HepG2 (cell line): ENCODE measurements around the gene OR52H1. TPM values are rescaled to one million over a fixed set of nuclear protein-coding genes. Genes with fewer than 3 reads are reported as not detected.

Experiments
- ATAC-seq: fragments of 200-7000 bp; cut with Tn5 transposase; 3 replicates; pipeline ENCODE4 v1.9.1; 2020; ENCODE audit warnings: mild to moderate bottlenecking, moderate library complexity
- BruUV-seq: library from RNA; stranded (reverse); fragments of 400-500 nt; replicated peaks from 2 replicates; lab custom pipeline; 2021; lab: Mats Ljungman, UMichigan
- CTCF ChIA-PET: fragments of 300-600 bp; formaldehyde crosslinking; extraction: SDS; loops from one replicate; lab custom pipeline; 2021; ENCODE audit warnings: low total read pairs, inconsistent platforms, low intra/inter-chr PET ratio; lab: Yijun Ruan, JAX
- POLR2A ChIA-PET: fragments of 350-600 bp; sonication (Branson Sonifier 250); formaldehyde crosslinking; loops from one replicate; lab custom pipeline; 2020; ENCODE audit warnings: antibody characterized with exemption, inconsistent platforms; lab: Yijun Ruan, JAX
- DNase-seq: peaks from one replicate; pipeline ENCODE4 v3.0.0-alpha.2; 2015; ENCODE audit warnings: low spot score
- FAIRE-seq: peaks from 3 replicates; lab custom pipeline; 2011; peaks lifted over from hg19 to GRCh38; lab: Jason Lieb, UNC
- H2AFZ ChIP-seq: one replicate; pipeline ENCODE4 v1.6.1; 2011; ENCODE audit warnings: low read length, inconsistent platforms
- H3K27ac ChIP-seq: fragments of 300-600 bp; 3 replicates; pipeline ENCODE4 v1.8.0; 2011; ENCODE audit warnings: mixed run types, mild to moderate bottlenecking, mixed read lengths, low read length, inconsistent platforms; ENCODE audit not compliant: insufficient read depth; ENCODE audit errors: extremely low read length
- H3K27me3 ChIP-seq, 2 experiments: fragments of 200-600 bp in 1 of 2; 2 replicates in 1 of 2; 3 replicates in 1 of 2; pipeline versions ENCODE4 v1.6.0 to v1.8.0; 2011; ENCODE audit warnings: low read length in 2 of 2, mild to moderate bottlenecking in 2 of 2, moderate library complexity in 2 of 2, inconsistent platforms in 1 of 2; ENCODE audit not compliant: insufficient read depth in 2 of 2, control insufficient read depth in 1 of 2
- H3K36me3 ChIP-seq, 2 experiments: fragments of 200-600 bp in 1 of 2; replicated peaks in 1 of 2; 2 replicates in 1 of 2; 3 replicates in 1 of 2; pipeline versions ENCODE4 v1.5.1 to v1.8.0; 2011; ENCODE audit warnings: low read length in 2 of 2, inconsistent platforms in 1 of 2; ENCODE audit not compliant: insufficient read depth in 2 of 2, control insufficient read depth in 1 of 2
- H3K4me1 ChIP-seq: 2 replicates; pipeline ENCODE4 v1.5.1; 2012; ENCODE audit warnings: low read length, inconsistent platforms; ENCODE audit not compliant: insufficient read depth
- H3K4me2 ChIP-seq: 2 replicates; pipeline ENCODE4 v1.6.0; 2011; ENCODE audit warnings: low read depth, low read length, inconsistent platforms
- H3K4me3 ChIP-seq, 3 experiments: fragments of 200-600 bp in 1 of 3; sonication (generic), shearing (Covaris generic) in 1 of 3; replicated peaks in 1 of 3; 2 replicates each; pipeline ENCODE4 v1.5.1; 2011 to 2016; ENCODE audit warnings: low read length in 3 of 3, inconsistent platforms in 2 of 3, low read depth in 2 of 3, mild to moderate bottlenecking in 2 of 3, control low read depth in 1 of 3, mixed read lengths in 1 of 3; ENCODE audit not compliant: insufficient read depth in 1 of 3
- H3K79me2 ChIP-seq: one replicate; pipeline ENCODE4 v1.6.1; 2011; ENCODE audit warnings: low read length, inconsistent platforms; ENCODE audit not compliant: insufficient read depth
- H3K9ac ChIP-seq: 2 replicates; pipeline ENCODE4 v1.6.0; 2011; ENCODE audit warnings: mild to moderate bottlenecking, low read depth, low read length, inconsistent platforms; ENCODE audit not compliant: insufficient read depth
- H3K9me3 ChIP-seq: 2 replicates; pipeline ENCODE4 v1.5.1; 2012; ENCODE audit warnings: mild to moderate bottlenecking, low read length
- H4K20me1 ChIP-seq: 2 replicates; pipeline ENCODE4 v1.6.0; 2011; ENCODE audit warnings: inconsistent platforms, mild to moderate bottlenecking, low read length, moderate library complexity; ENCODE audit not compliant: insufficient read depth
- CBX2 ChIP-seq, 2 experiments: fragments of 200-600 bp in 1 of 2; sonication (generic); formaldehyde crosslinking in 1 of 2; IDR thresholded peaks; 2 replicates each; pipeline versions ENCODE4 v1.7.0 to v1.8.1; 2018 to 2022; ENCODE audit warnings: low read depth in 2 of 2, low read length in 1 of 2, mild to moderate bottlenecking in 1 of 2, missing genetic modification reagents in 1 of 2
- CENPT ChIP-seq: sonication (generic); formaldehyde crosslinking; IDR thresholded peaks from 2 replicates; pipeline ENCODE4 v1.8.0; 2022; ENCODE audit warnings: low read depth, mild to moderate bottlenecking, moderate library complexity, missing genetic modification reagents
- ERF ChIP-seq: IDR thresholded peaks from 2 replicates; pipeline ENCODE4 v1.6.1; 2018; ENCODE audit warnings: missing biosample characterization, missing genetic modification reagents
- KDM6A ChIP-seq: IDR thresholded peaks from 2 replicates; pipeline ENCODE4 v1.6.1; 2016; ENCODE audit warnings: low read depth
- RARG ChIP-seq: sonication (generic); formaldehyde crosslinking; IDR thresholded peaks from 2 replicates; pipeline ENCODE4 v1.4.0; 2020; ENCODE audit warnings: low read depth, mild to moderate bottlenecking, missing genetic modification reagents
- RBFOX2 ChIP-seq: fragments of 200-400 bp; formaldehyde crosslinking; IDR thresholded peaks from 2 replicates; pipeline ENCODE4 v1.6.1; 2017; ENCODE audit warnings: low read depth, mild to moderate bottlenecking, low read length
- RORA ChIP-seq: sonication (generic); formaldehyde crosslinking; IDR thresholded peaks from 2 replicates; pipeline ENCODE4 v1.5.0; 2020; ENCODE audit warnings: mild to moderate bottlenecking, missing genetic modification reagents, moderate library complexity
- SAFB2 ChIP-seq: sonication (generic); formaldehyde crosslinking; IDR thresholded peaks from 2 replicates; pipeline ENCODE4 v1.5.1; 2020; ENCODE audit warnings: missing genetic modification reagents, low read depth, mild to moderate bottlenecking, borderline replicate concordance
- SALL1 ChIP-seq: sonication (generic); formaldehyde crosslinking; IDR thresholded peaks from 2 replicates; pipeline ENCODE4 v1.8.0; 2022; ENCODE audit warnings: mild to moderate bottlenecking, missing genetic modification reagents
- SMAD3 ChIP-seq: sonication (generic); formaldehyde crosslinking; IDR thresholded peaks from 2 replicates; pipeline ENCODE4 v1.4.0; 2020; ENCODE audit warnings: missing genetic modification reagents
- TARDBP ChIP-seq: sonication (generic); formaldehyde crosslinking; IDR thresholded peaks from 2 replicates; pipeline ENCODE4 v1.8.0; 2022; ENCODE audit warnings: mild to moderate bottlenecking, missing genetic modification reagents
- THAP11 ChIP-seq: IDR thresholded peaks from 2 replicates; pipeline ENCODE4 v1.6.1; 2016; ENCODE audit warnings: missing biosample characterization, missing genetic modification reagents
- ZKSCAN5 ChIP-seq: sonication (generic); formaldehyde crosslinking; IDR thresholded peaks from 2 replicates; pipeline ENCODE4 v1.5.1; 2020; ENCODE audit warnings: mild to moderate bottlenecking, missing genetic modification reagents
- ZNF775 ChIP-seq: sonication (generic); formaldehyde crosslinking; IDR thresholded peaks from 2 replicates; pipeline ENCODE4 v1.4.0; 2020; ENCODE audit warnings: missing genetic modification reagents, mild to moderate bottlenecking, moderate library complexity, borderline replicate concordance
- ZNF883 ChIP-seq: sonication (generic); formaldehyde crosslinking; IDR thresholded peaks from 2 replicates; pipeline ENCODE4 v1.5.1; 2020; ENCODE audit warnings: mild to moderate bottlenecking, missing genetic modification reagents; ENCODE audit errors: not compliant biosample characterization
- in situ Hi-C: cut with HindIII; loops from 2 replicates; pipeline ENCODE4 v1.10.0; 2017; ENCODE audit warnings: low pct_unique_long_range_greater_than_20kb; ENCODE audit not compliant: extremely low pct_ligation_motif_present
- intact Hi-C: fragments of 100-400 bp; cut with micrococcal nuclease; formaldehyde crosslinking; loops from one replicate; pipeline ENCODE4 v1.10.0; 2022; ENCODE audit not compliant: unreplicated experiment
- polyA plus RNA-seq, 8 experiments: library from polyadenylated mRNA; depleted of rRNA in 3 of 8; stranded (reverse) in 7 of 8; unstranded in 1 of 8; fragments of >200 nt; fragmentation: Illumina TruSeq in 4 of 8; extraction: Trizol in 4 of 8; gene quantifications; 2 replicates each; pipeline versions ENCODE4 v1.2.1 to v1.2.3, GENCODE V29; 2011 to 2016; ENCODE audit warnings: low read depth in 4 of 8, missing spikeins in 1 of 8, mixed read lengths in 1 of 8; ENCODE audit not compliant: insufficient read depth in 1 of 8
- total RNA-seq, 5 experiments: library from RNA; depleted of rRNA; stranded (reverse); fragments of >200 nt; fragmentation: Illumina TruSeq; extraction: Trizol; gene quantifications; 2 replicates each; pipeline ENCODE4 v1.2.3, GENCODE V29; 2016; ENCODE audit warnings: low read depth in 1 of 5
- TF ChIP-seq, protein P1 (sequence below): sonication (generic); formaldehyde crosslinking; IDR thresholded peaks from 2 replicates; pipeline ENCODE4 v1.4.0; 2020; ENCODE audit warnings: low read depth, mild to moderate bottlenecking, missing genetic modification reagents

The OR52H1 gene
- total and polyA plus RNA-seq, 2 of the 13 experiments (the other 11 are each of a cell fraction or from before 2014, with no cell fraction given): not detected

DNA sequence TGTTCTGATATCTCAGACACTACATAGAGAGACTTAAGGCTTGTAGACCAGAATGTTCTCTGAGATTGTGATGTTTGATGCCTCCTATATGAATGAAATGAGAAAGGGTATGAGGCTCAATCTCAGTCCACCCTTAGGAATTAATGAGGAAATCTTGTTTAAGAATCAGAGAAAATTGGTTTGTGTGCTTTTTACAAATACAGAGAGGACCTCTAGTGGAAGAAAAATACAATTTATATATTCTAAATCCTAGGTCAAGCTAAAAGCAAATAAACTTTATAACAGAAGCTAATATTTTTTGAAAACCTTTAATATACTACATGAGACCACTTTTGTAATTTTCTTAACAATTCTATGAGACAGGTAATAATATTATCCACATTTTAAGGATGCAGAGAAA is 5.0 kb upstream of the OR52H1 start:
- Histone ChIP-seq H3K4me1 (no peaks in the 10 kb centered on the region), H3K36me3 (no peaks in the 10 kb centered on the region), H2AFZ (no peak overlapping the region), H3K9me3 (no peaks in the 10 kb centered on the region), H3K27me3 (no peaks in the 10 kb centered on the region), H3K27ac (no peak overlapping the region), H4K20me1 (no peaks in the 10 kb centered on the region), H3K79me2 (no peaks in the 10 kb centered on the region), H3K4me2 (no peak overlapping the region), H3K4me3 (no peak overlapping the region), H3K9ac (no peak overlapping the region)
- POLR2A ChIA-PET: no interaction called here
- CTCF ChIA-PET: no interaction called here
- in situ Hi-C loops (no loop called here), intact Hi-C loops (no loop called here)
- DNase-seq (no peak), FAIRE-seq (no peak), ATAC-seq (no peak)
- TF ChIP-seq RORA (CRISPR knock-in tag) (no peak), ZKSCAN5 (CRISPR knock-in tag) (no peak), SMAD3 (CRISPR knock-in tag) (no peak), ZNF775 (CRISPR knock-in tag) (no peak), RBFOX2 (no peak), RARG (no peak), ERF (no peak), SALL1 (CRISPR knock-in tag) (no peak), CBX2 (IDR thresholded peaks at IDR 0.05; ENCODE audit: low read depth, low read length) (no peak), CBX2 (CRISPR knock-in tag; IDR thresholded peaks at IDR 0.05; ENCODE audit: low read depth) (no peak), SAFB2 (CRISPR knock-in tag) (no peak), ZNF883 (no peak), THAP11 (CRISPR knock-in tag) (no peak), TARDBP (CRISPR knock-in tag) (no peak), CENPT (CRISPR knock-in tag) (no peak), KDM6A (CRISPR knock-in tag) (no peak)
- TF ChIP-seq, protein P1, sequence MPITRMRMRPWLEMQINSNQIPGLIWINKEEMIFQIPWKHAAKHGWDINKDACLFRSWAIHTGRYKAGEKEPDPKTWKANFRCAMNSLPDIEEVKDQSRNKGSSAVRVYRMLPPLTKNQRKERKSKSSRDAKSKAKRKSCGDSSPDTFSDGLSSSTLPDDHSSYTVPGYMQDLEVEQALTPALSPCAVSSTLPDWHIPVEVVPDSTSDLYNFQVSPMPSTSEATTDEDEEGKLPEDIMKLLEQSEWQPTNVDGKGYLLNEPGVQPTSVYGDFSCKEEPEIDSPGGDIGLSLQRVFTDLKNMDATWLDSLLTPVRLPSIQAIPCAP (CRISPR knock-in tag): no peak
- BruUV-seq: no TSS peak
